Upper lobe of right lung (tissue), 1 donor: Measurements from ENCODE around the gene EVA1B. TPM values are rescaled to one million over a fixed set of nuclear protein-coding genes. Genes with fewer than 3 reads are reported as not detected.

Experiments used
- ATAC-seq: fragments of 200-7000 bp; cut with Tn5 transposase; one replicate; pipeline ENCODE4 v1.9.1; 2020; ENCODE audit warnings: mild to moderate bottlenecking, moderate library complexity
- DNase-seq: peaks from one replicate; pipeline ENCODE4 v3.0.0-alpha.2; 2020
- H3K27ac ChIP-seq: fragments of 200-600 bp; one replicate; pipeline ENCODE4 v1.8.0; 2022
- H3K27me3 ChIP-seq: fragments of 200-600 bp; one replicate; pipeline ENCODE4 v1.8.0; 2022; ENCODE audit warnings: mild to moderate bottlenecking
- H3K36me3 ChIP-seq: fragments of 200-600 bp; one replicate; pipeline ENCODE4 v1.8.0; 2022
- H3K4me1 ChIP-seq: fragments of 200-600 bp; one replicate; pipeline ENCODE4 v1.8.0; 2022
- H3K4me3 ChIP-seq: fragments of 200-600 bp; one replicate; pipeline ENCODE4 v1.8.0; 2022; ENCODE audit warnings: mild to moderate bottlenecking
- H3K9me3 ChIP-seq: fragments of 200-600 bp; one replicate; pipeline ENCODE4 v1.8.0; 2022
- intact Hi-C: fragments of 100-400 bp; cut with DNase I; formaldehyde crosslinking; loops from one replicate; pipeline ENCODE4 v1.11.0; 2022
- total RNA-seq: library from RNA; stranded (reverse); fragmentation: NEBNext Ultra II Directional; extraction: Animal tissue kit (Norgen Biotek cat#: 25700); gene quantifications from one replicate; pipeline ENCODE4 v1.2.1, GENCODE V29; 2021
- TF ChIP-seq, protein P1 (sequence below): fragments of 200-600 bp; IDR thresholded peaks from one replicate; pipeline ENCODE4 v1.8.0; 2022; ENCODE audit warnings: antibody characterized with exemption
- donor health status: DM: no; HTN: yes; CAD: no; lungs with severe emphysema.

The EVA1B gene
- total RNA-seq, 1 donor from 2014 or later = 27.2 TPM

DNA sequence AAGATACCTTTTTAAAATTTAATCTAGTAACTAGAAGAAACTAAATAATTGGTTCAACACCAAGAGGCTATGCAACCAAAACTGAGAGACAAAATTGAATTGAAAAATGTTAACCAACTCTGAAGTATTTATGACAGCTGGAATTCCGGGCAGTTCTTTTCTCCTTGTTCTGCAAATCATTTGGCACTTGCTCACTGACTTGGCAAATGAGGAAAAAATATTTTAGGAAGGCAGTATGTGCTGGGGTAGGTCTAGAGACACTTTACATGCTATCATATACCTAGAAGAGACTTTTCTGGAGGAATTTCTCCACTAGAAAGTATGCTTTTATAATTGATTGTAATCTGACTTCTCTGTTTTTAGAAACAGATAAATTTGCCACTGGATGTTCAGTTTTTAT is 39.4 kb downstream of the EVA1B start:
- no peaks in the 10 kb centered on the region for H3K27me3 ChIP-seq
- DNase-seq (no peak), ATAC-seq (no peak)
- H3K9me3 ChIP-seq = no peaks in the 10 kb centered on the region
- H3K36me3 ChIP-seq = peaks cover 58% of the 10 kb centered on the region
- intact Hi-C loops = no loop called here
- peaks cover 8% of the 10 kb centered on the region for H3K4me1 ChIP-seq
- no peak overlapping the region for H3K27ac ChIP-seq
- TF ChIP-seq, protein P1, sequence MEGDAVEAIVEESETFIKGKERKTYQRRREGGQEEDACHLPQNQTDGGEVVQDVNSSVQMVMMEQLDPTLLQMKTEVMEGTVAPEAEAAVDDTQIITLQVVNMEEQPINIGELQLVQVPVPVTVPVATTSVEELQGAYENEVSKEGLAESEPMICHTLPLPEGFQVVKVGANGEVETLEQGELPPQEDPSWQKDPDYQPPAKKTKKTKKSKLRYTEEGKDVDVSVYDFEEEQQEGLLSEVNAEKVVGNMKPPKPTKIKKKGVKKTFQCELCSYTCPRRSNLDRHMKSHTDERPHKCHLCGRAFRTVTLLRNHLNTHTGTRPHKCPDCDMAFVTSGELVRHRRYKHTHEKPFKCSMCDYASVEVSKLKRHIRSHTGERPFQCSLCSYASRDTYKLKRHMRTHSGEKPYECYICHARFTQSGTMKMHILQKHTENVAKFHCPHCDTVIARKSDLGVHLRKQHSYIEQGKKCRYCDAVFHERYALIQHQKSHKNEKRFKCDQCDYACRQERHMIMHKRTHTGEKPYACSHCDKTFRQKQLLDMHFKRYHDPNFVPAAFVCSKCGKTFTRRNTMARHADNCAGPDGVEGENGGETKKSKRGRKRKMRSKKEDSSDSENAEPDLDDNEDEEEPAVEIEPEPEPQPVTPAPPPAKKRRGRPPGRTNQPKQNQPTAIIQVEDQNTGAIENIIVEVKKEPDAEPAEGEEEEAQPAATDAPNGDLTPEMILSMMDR = no peak
- H3K4me3 ChIP-seq = no peak overlapping the region

DNA sequence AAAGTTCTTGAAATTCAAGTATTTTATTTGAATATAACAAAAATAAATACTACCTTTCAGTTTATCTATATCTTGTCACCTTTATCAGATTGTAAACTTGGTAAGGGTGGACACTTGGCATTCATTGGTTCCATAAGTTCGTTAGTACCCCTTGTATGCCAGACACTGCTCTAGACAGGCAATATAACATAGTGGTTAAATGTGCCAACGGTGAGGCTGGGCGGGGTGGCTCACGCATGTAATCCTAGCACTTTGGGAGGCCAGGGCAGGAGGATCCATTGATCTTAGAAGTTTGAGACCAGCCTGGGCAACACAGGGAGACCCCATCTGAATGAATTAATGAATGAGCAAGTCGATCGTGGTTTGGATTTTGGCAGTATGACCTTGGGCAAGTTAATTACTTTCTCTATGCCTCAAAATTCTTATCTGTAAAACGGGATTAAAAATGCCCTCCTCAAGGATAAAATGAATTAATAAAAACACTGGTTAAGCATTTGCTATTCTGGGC is 43.6 kb downstream of the EVA1B start:
- intact Hi-C loops = no loop called here
- Histone ChIP-seq H3K27me3 (no peaks in the 10 kb centered on the region), H3K27ac (no peak overlapping the region), H3K4me3 (no peak overlapping the region), H3K9me3 (no peaks in the 10 kb centered on the region), H3K36me3 (peaks cover 25% of the 10 kb centered on the region), H3K4me1 (peaks cover 8% of the 10 kb centered on the region)
- DNase-seq (no peak), ATAC-seq (no peak)
- TF ChIP-seq, protein P1 = no peak

DNA sequence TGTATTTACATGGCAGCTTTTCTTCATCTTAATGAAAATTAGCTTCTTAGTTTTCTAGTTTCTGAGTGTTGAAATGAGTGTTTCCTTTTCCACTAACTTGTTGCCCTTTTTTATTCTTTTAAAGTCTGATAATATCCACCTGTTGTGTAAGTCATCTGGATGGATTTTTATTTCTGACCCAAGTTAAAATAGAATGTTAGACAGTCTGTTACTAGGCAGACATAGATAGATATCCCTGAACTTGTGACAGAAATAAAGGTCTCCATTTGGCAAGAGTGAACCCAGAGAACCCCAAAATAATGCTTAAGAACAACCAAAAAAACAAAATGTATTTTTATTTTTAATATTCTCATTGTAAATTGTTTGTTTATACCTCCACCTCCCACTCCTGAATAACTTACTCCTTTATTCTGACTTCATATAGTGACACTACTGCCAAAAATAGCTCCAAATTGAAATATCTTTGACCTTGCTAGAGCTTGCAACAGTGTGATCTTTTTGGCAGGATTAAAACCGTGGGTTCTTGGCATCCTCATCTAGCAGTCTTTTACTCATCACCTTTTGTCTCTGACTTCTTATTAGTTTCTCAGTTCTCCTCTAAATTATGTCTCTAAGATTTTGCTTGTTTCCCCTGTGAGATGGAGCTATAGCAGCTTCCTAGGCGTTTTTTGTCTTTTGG is 44.2 kb downstream of the EVA1B start:
- Histone ChIP-seq H3K4me1 (peaks cover 5% of the 10 kb centered on the region), H3K36me3 (peaks cover 19% of the 10 kb centered on the region), H3K27ac (no peak overlapping the region), H3K27me3 (no peaks in the 10 kb centered on the region), H3K9me3 (no peaks in the 10 kb centered on the region), H3K4me3 (no peak overlapping the region)
- ATAC-seq = no peak
- DNase-seq = no peak
- intact Hi-C loops = no loop called here
- TF ChIP-seq, protein P1 = no peak

DNA sequence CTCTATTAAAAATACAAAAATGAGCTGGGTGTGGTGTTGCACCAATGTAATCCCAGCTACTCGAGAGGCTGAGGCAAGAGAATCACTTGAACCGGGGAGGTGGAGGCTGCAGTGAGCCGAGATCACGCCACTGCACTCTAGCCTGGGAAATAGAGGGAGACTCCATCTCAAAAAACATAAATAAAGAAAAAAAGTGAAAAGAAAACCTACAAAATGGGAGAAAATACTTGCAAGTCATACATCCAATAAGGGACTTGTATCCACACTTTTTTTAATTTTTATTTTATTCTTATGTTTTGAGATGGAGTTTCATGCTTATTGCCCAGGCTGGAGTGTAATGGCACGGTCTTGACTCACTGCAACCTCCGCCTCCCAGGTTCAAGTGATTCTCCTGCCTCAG is 46.8 kb downstream of the EVA1B start:
- TF ChIP-seq, protein P1 = no peak
- ATAC-seq = no peak
- Histone ChIP-seq H3K27me3 (no peaks in the 10 kb centered on the region), H3K9me3 (no peaks in the 10 kb centered on the region), H3K4me3 (no peak overlapping the region), H3K36me3 (peaks cover 20% of the 10 kb centered on the region), H3K27ac (no peak overlapping the region), H3K4me1 (peaks cover 5% of the 10 kb centered on the region)
- DNase-seq = no peak
- intact Hi-C loops = no loop called here

DNA sequence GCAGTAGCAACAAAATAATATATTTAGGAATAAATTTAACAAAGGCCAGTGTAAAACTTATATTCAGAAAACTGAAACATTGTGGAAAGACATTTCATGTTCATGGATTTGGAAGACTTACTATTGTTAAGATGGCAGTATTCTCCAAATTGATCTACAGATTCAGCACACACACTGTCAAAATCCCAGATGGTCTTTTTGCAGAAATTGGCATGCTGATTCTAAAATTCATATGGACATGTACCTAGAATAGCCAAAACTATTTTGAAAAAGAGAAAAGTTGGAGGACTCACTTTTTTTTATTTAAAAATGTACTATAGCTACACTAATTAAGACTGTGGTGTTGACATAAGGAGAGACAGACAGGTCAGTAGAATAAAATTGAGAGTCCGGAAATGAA is 49.2 kb downstream of the EVA1B start:
- TF ChIP-seq, protein P1 = no peak
- no peaks in the 10 kb centered on the region for H3K27me3 ChIP-seq
- H3K4me1 ChIP-seq = peaks cover 1% of the 10 kb centered on the region
- peaks cover 34% of the 10 kb centered on the region for H3K36me3 ChIP-seq
- ATAC-seq (no peak), DNase-seq (no peak)
- H3K9me3 ChIP-seq = no peaks in the 10 kb centered on the region
- H3K27ac ChIP-seq = no peak overlapping the region
- no peak overlapping the region for H3K4me3 ChIP-seq
- intact Hi-C loops = no loop called here

DNA sequence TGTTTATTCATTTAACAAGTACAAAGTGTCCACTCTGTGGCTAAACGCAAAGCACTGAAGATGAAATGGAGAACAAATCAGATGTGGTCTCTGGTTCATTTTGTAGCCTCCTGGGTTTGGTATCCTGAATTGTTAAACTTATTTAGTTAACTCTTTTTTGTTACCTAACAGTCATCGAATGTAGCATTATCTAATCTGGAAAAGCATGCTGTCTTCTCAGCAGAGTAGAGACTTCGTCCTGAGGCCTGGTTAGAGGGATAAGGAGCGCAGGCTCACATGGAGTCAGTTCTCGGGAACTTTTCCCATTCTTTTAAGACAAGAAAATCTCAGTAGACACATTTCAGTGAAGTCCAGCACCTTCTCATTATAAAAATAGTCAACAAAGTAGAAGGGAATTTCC is 50.4 kb downstream of the EVA1B start:
- intact Hi-C loops = no loop called here

More for the DNA sequence above, 50.4 kb downstream of the EVA1B start:
- H3K9me3 ChIP-seq = no peaks in the 10 kb centered on the region
- ATAC-seq (no peak), DNase-seq (no peak)
- peaks cover 43% of the 10 kb centered on the region for H3K36me3 ChIP-seq
- H3K4me1 ChIP-seq = no peaks in the 10 kb centered on the region
- H3K4me3 ChIP-seq = no peak overlapping the region
- no peaks in the 10 kb centered on the region for H3K27me3 ChIP-seq
- no peak overlapping the region for H3K27ac ChIP-seq
- TF ChIP-seq, protein P1 = no peak
